Glutamatergic neuron (in vitro differentiated cells): ENCODE measurements around the gene NMD3. TPM values are rescaled to one million over a fixed set of nuclear protein-coding genes. Genes with fewer than 3 reads are reported as not detected.

ENCODE experiments used
- DNase-seq: peaks from one replicate; pipeline ENCODE4 v3.0.0; 2022
- H3K27ac Mint-ChIP-seq: one replicate; pipeline ENCODE4 v1.8.0; 2020; ENCODE audit warnings: mild to moderate bottlenecking, mixed read lengths, inconsistent platforms; ENCODE audit not compliant: unreplicated experiment
- H3K27me3 Mint-ChIP-seq: one replicate; pipeline ENCODE4 v1.8.0; 2020; ENCODE audit warnings: mild to moderate bottlenecking, moderate library complexity, mixed read lengths, inconsistent platforms; ENCODE audit not compliant: unreplicated experiment
- H3K36me3 Mint-ChIP-seq: one replicate; pipeline ENCODE4 v1.8.0; 2020; ENCODE audit warnings: mild to moderate bottlenecking, mixed read lengths, inconsistent platforms; ENCODE audit not compliant: unreplicated experiment
- H3K4me1 Mint-ChIP-seq: one replicate; pipeline ENCODE4 v1.8.0; 2020; ENCODE audit warnings: mild to moderate bottlenecking, low read depth, mixed read lengths, inconsistent platforms; ENCODE audit not compliant: unreplicated experiment
- H3K4me3 Mint-ChIP-seq: one replicate; pipeline ENCODE4 v1.8.0; 2020; ENCODE audit warnings: mild to moderate bottlenecking, mixed read lengths, inconsistent platforms; ENCODE audit not compliant: unreplicated experiment
- H3K9me3 Mint-ChIP-seq: one replicate; pipeline ENCODE4 v1.8.0; 2020; ENCODE audit warnings: mild to moderate bottlenecking, moderate library complexity, mixed read lengths, inconsistent platforms; ENCODE audit not compliant: unreplicated experiment
- CTCF ChIP-seq: fragments of 200-600 bp; sonication (generic); IDR thresholded peaks from one replicate; pipeline ENCODE4 v1.5.0; 2021; ENCODE audit not compliant: partially characterized antibody, unreplicated experiment
- total RNA-seq: library from RNA; stranded (reverse); fragmentation: NEBNext Ultra II Directional; extraction: Animal tissue kit (Norgen Biotek cat#: 25700); gene quantifications from one replicate; pipeline ENCODE4 v1.2.1, GENCODE V29; 2021; ENCODE audit not compliant: unreplicated experiment

The NMD3 gene
- total RNA-seq, 1 donor from 2014 or later, result 49.3 TPM

- DNase-seq, result no peak
- Mint-ChIP-seq H3K4me3 (no peak overlapping the region), H3K4me1 (no peaks in the 10 kb centered on the region), H3K27me3 (no peaks in the 10 kb centered on the region), H3K36me3 (peaks cover 11% of the 10 kb centered on the region), H3K27ac (no peak overlapping the region), H3K9me3 (no peaks in the 10 kb centered on the region)
- TF ChIP-seq CTCF, result no peak
Observed at GRCh38 chr3:161266731-161267150, 45.6 kb downstream of the NMD3 start.

DNA sequence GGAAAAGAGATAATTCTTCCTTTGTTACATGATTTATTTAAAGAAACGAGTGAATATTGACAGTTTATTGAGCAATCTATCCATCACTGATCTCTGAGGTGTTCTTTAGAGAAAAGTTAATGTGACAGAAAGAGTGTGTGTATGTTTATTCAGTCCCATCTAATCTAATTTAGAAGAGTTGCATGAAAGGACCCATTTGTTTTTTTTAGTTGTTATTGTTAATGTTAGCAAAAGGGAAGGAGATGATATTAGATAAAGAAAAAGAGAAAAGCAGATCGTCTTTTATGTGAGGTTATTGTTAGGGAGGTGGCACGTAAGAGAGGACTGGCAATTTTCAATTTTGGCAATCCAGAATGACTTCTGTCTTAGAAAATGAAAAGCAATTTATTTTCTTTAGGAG, 46.5 kb downstream of the NMD3 start:
- DNase-seq, result no peak
- Mint-ChIP-seq H3K9me3 (no peaks in the 10 kb centered on the region), H3K27me3 (no peaks in the 10 kb centered on the region), H3K27ac (no peak overlapping the region), H3K36me3 (peaks cover 6% of the 10 kb centered on the region), H3K4me3 (no peak overlapping the region), H3K4me1 (no peaks in the 10 kb centered on the region)
- no peak for TF ChIP-seq CTCF

DNA sequence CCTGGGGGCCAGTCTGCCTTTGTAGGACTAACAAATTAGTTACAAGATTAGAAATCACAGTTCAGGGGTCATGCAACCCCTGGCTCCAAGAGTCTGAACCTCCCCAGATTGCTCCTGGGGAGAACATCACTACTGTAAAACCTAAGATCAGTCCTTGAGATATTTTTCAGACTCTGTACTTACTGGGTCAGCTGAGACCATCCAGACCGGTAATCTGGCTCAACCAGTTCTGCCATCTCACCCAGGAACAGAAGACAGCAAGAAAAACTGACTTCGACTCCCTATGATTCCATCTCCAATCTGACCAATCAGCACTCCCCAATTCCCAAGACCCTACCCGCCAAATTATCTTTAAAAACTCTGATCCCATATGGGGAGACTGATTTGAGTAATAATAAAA, 47.5 kb downstream of the NMD3 start:
- Mint-ChIP-seq H3K36me3 (peaks cover 6% of the 10 kb centered on the region), H3K9me3 (no peaks in the 10 kb centered on the region), H3K4me3 (no peak overlapping the region), H3K4me1 (no peaks in the 10 kb centered on the region), H3K27me3 (no peaks in the 10 kb centered on the region), H3K27ac (no peak overlapping the region)
- no peak for TF ChIP-seq CTCF
- no peak for DNase-seq

- peaks cover 7% of the 10 kb centered on the region for H3K36me3 Mint-ChIP-seq
- no peak overlapping the region for H3K27ac Mint-ChIP-seq
- DNase-seq, result no peak
- H3K4me1 Mint-ChIP-seq, result no peaks in the 10 kb centered on the region
- H3K9me3 Mint-ChIP-seq, result no peaks in the 10 kb centered on the region
- no peak for TF ChIP-seq CTCF
- no peak overlapping the region for H3K4me3 Mint-ChIP-seq
- H3K27me3 Mint-ChIP-seq, result no peaks in the 10 kb centered on the region
Observed at GRCh38 chr3:161270991-161271390, 49.9 kb downstream of the NMD3 start.

DNA sequence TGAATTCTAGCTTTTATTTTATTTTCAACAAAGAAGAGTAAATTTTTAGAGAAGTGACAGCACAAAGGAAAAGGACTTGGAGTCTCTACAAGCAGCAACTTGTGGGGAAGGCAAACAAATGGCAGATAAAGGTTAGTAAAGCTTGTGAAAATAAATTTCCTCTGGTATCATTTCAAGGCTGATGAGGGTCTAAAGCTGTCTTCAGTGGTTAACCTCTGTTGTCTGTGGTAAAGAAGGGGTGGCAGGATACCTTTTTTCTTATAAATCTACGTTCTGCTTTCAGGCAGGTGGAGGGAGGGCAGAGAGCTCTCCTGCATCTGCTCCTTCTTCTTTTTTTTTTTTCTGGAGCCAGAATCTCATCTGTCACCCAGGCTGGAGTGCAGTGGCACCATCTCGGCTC, 50.5 kb downstream of the NMD3 start:
- no peak overlapping the region for H3K27ac Mint-ChIP-seq
- no peak for DNase-seq
- H3K9me3 Mint-ChIP-seq, result no peaks in the 10 kb centered on the region
- H3K27me3 Mint-ChIP-seq, result no peaks in the 10 kb centered on the region
- TF ChIP-seq CTCF, result no peak
- H3K36me3 Mint-ChIP-seq, result peaks cover 11% of the 10 kb centered on the region
- no peaks in the 10 kb centered on the region for H3K4me1 Mint-ChIP-seq
- no peak overlapping the region for H3K4me3 Mint-ChIP-seq
